ENCODE data around the gene AKAP12. TPM values are rescaled to one million over a fixed set of nuclear protein-coding genes. Genes with fewer than 3 reads are reported as not detected.

The AKAP12 gene
- total RNA-seq, 4 donors from 2014 or later = 112 to 468 (median 340) TPM

GRCh38 chr6:151300267-151300991 lies 60.7 kb downstream of the AKAP12 start:
- TF ChIP-seq, protein P1, sequence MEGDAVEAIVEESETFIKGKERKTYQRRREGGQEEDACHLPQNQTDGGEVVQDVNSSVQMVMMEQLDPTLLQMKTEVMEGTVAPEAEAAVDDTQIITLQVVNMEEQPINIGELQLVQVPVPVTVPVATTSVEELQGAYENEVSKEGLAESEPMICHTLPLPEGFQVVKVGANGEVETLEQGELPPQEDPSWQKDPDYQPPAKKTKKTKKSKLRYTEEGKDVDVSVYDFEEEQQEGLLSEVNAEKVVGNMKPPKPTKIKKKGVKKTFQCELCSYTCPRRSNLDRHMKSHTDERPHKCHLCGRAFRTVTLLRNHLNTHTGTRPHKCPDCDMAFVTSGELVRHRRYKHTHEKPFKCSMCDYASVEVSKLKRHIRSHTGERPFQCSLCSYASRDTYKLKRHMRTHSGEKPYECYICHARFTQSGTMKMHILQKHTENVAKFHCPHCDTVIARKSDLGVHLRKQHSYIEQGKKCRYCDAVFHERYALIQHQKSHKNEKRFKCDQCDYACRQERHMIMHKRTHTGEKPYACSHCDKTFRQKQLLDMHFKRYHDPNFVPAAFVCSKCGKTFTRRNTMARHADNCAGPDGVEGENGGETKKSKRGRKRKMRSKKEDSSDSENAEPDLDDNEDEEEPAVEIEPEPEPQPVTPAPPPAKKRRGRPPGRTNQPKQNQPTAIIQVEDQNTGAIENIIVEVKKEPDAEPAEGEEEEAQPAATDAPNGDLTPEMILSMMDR (IDR thresholded peaks at IDR 0.05; ENCODE audit: low read depth) = no peak

- TF ChIP-seq, protein P1 (IDR thresholded peaks at IDR 0.05; ENCODE audit: low read depth) = no peak
These were observed 61.8 kb downstream of the AKAP12 start for GRCh38 chr6:151301547-151301946.

DNA sequence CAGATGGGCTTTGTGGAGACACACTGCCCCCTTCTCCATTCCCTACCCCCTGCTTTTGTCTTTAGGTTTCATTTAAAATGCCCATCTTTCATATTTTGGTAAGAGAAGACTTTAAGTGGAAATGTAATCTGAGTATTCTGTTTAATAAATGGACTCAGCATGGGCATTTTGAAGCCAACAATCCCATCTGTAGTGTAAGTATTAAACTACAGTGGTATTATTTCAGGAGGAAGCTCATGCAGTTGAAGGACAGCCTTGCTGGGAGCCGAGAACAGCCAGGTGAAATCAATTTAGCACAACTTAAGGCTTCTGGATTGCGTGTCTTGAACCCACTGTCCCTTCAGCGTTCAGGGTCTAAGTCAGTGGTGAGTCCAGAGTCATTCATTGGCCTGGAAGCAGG lies 63.5 kb downstream of the AKAP12 start:
- TF ChIP-seq, protein P1 (IDR thresholded peaks at IDR 0.05; ENCODE audit: low read depth) = no peak

GRCh38 chr6:151306269-151306783 lies 66.6 kb downstream of the AKAP12 start:
- TF ChIP-seq, protein P1 (IDR thresholded peaks at IDR 0.05; ENCODE audit: low read depth) = no peak

DNA sequence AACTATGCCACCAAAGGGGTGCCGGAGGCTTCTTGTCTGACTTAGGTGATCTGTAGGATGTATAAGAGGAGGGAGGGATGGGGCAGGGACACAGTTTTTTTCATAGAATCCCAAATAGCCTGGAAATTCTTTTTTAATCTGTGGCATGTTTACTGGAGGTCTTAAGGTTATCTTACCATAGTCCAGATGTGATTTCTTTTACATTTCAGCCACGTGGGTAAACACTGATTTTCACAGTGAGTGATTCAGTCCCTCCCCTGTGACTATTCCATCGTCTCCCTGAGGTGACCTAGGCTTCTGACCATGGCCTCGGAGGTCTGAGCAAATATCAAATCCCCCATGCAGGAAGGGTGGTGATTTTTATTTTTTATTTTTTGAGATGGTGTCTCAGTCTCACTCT lies 67.7 kb downstream of the AKAP12 start:
- TF ChIP-seq, protein P1 (IDR thresholded peaks at IDR 0.05; ENCODE audit: low read depth) = no peak

DNA sequence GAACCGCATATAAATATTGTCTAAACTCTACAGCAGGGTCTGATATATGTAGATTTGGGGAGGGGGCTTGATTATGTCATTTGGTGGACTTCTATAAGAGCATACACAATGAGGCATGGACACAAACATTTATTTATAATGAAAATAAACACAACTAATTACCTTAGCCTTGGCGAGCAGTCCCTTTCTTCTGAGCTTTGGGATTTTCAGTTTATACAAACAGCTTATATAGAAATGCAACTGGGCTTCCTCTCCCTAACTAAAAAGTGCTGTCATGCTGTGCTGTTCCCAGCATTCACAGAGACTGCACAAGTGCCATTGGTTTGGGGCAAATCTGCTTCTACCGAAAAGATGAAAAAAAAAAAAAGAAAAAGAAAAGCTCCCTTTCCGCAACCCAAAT lies 69.9 kb downstream of the AKAP12 start:
- TF ChIP-seq, protein P1 (IDR thresholded peaks at IDR 0.05; ENCODE audit: low read depth) = no peak

DNA sequence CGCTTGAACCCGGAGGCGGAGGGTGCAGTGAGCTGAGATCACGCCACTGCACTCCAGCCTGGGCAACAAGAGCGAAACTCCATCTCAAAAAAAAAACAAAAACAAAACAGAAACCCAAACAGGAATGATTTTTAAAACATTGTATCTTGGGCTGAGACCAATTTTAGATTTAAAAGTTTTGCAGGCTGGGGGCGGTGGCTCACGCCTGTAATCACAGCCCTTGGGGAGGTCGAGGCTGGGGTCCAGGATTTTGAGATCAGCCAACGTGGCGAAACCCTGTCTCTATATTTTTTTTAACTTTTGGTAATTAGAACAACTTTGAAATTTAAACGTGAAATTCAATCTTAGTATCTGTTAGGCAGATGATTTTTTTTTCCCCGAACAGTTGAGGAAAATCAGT lies 70.5 kb downstream of the AKAP12 start:
- TF ChIP-seq, protein P1 (IDR thresholded peaks at IDR 0.05; ENCODE audit: low read depth) = no peak
